CD4-positive, alpha-beta T cell treated with Interleukin-15 for 4 hours (primary cell): ENCODE measurements around the gene MT1F.
"Not testable (repeated sequence)": the region's sequence is repeated elsewhere in the genome, so short reads cannot be mapped to it uniquely, and the experiment has no call there.

Experiments
- DNase-seq: peaks from one replicate; pipeline ENCODE4 v3.0.0-alpha.2; 2020; ENCODE audit warnings: low spot score

The MT1F gene

DNA sequence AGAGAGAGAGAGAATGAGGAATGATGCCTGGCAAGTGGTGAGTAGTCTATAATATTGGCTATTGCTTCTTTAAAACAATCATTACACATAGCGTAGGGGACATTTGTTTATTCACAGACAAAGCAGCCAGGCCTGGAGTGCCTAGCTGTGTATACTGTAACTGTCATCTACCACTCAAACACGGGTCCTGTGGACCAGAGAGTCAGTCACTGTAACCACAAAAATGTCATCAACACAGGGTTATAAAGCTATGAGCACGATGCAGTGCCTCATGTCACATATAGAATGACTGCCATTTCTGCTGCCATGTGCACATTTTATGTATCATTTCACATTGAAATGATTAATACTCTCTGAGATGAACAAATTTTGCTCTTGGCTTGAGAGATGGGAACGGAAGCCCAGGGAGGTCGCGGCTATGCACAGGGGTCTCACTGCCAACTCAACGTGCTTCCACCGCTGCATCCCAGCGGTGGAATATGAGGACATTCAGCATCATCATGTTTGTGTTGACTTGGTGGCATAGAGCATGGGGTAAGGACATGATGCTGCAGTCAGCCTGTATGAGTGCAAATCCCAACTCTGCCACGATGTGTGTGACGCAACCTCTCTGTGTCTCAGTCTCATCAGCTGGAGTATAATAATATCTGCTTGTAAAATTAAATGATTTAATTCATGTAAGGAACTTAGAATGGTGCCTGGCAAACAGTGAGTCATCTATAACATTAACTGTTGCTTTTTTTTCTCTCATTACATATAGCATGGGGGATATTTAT, 15.2 kb downstream of the MT1F start:
- DNase-seq, result no peak

DNA sequence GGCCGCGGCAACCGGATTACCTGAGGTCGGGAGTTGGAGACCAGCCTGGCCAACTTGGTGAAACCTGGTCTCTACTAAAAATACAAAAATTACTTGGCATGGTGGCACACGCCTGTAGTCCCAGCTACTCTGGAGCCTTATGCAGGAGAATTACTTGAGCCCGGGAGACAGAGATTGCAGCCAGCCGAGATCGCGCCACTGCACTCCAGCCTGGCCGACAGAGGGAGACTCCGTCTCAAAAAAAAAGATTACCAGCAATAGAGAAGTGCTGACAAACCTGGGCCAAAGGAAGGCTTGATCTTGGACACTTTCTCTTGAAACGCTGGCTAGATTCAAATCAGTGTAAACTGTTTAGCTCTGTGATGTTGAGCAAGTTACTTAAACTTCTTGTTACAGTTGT, 16.2 kb downstream of the MT1F start:
- no peak for DNase-seq

DNA sequence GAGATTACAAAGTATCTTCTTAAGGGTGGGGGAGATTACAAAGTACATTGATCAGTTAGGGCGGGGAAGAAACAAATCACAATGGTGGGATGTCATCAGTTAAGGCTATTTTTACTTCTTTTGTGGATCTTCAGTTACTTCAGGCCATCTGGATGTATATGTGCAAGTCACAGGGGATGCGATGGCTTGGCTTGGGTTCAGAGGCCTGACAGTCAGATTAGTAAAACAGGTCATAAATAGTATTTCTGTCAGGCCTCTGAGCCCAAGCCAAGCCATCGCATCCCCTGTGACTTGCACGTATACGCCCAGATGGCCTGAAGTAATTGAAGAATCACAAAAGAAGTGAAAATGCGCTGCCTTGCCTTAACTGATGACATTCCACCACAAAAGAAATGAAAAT, 16.8 kb downstream of the MT1F start:
- not testable (repeated sequence) for DNase-seq

DNA sequence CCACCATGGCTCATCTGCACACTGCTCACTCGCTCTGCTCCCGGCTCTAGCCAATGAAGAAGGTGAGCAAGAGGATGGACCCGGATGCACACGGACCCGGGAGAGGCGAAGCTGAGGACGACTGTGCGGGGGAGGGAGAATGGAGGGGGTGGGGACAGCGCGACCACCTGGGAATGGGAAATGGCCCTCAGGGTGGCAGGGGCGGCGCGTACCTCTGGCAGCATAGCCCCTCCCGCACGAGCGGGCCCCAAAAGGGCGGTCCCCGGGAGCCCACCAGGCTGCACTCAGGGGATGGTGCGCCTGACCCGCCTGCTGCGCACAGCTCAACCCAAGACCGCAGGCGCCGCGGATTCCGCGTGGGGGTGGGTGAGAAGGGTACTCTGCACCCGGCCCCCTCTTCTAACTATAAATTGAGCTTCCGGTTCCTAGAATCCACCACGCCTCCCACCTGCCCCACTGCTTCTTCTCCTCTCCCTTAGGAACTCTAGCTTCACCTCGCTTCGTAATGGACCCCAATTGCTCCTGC, 18.0 kb downstream of the MT1F start:
- DNase-seq, result peak; percentile 26

DNA sequence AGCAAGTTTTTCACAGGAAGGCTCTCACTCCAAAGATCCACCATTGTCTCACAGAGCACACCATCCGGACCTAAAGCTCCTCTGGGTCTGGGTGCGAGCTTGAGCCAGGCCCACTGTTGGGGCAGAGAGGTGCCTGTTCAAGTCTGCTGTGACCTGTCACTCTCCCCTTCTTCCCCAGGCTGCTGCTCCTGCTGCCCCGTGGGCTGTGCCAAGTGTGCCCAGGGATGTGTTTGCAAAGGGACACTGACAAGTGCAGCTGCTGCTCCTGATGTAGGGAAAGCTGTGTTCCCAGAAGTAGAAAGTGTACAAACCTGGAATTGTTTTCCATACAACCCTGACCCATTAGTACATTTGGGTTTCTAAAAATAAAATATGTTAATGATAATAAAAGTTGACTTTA, 19.7 kb downstream of the MT1F start:
- no peak for DNase-seq

DNA sequence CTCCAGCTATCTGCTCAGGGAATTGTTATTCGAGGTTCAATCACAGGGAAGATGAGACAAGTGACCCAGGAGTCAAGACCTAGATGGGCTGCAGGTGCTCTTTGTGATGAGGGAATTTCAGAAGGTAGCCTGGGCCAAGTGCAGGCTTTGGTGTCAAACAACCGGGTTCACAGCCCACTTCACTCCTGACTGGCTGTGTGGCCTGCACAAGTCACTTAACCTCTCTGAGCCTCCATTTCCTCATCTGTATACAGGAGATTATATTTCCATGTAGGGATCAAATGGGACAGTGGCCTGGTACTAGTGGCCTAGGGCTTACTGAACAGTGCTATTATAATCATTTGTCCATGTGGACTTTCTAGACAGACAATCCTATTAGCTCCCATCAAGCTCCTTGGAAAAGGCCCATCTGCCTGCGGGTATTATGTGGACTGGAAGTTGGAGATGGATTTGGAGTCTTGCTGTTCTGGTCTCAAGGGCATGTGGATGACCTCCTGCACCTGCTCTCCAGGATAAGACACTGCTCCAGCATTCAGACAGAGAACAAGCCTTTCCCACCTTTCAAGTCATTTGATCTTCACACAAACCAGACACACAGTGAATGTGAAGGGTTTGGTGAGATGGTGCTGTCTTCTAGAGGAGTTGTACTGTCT, 21.4 kb downstream of the MT1F start:
- no peak for DNase-seq

DNA sequence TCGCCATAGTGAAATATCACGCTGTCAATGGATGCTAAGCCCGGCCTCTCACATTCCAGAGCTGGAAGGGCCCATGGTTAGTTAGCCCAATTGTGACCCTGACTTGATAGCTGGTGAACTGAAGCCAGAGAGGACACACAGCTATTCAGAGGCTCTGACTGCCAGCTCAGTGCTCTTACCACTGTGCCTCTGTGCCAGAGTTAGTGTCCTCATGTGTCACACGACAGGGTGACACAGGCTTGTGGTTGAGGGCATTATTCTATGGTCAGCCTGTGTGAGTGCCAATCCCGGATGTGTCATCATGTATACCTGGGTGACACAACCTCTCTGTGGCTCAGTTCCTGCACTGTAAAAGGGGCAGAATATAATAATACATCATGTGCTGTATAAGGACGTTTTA, 22.1 kb downstream of the MT1F start:
- DNase-seq, result peak; percentile 20

DNA sequence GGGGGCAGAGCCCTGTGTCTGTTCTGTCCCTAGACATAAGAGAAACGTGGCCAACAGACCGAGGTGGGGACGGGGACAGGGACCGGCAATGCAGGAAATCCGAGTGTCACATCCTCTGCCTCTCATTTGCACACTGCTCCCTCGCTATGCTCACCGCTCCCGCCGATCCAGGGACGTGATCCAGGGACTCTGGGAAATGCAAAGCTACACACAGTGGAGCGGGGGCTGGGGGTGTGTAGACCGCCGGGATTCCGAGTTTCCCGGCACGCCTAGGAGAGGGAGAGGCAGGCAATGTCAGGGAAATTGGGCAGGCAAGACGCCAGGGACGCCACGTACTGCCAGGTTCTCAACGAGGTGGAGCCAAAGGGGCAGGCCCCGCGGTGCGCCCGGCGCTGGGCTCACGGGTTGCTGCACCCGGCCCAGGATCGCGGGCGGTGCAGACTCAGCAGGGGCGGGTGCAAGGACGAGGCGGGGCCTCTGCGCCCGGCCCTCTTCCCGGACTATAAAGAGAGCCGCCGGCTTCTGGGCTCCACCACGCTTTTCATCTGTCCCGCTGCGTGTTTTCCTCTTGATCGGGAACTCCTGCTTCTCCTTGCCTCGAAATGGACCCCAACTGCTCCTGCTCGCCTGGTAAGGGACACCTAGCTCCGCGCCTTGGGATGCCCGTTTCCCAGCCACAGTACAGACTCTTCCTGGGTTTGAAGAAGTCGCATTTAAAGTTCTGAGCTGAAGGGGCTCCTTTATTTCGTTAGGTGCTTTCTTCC, 24.4 kb downstream of the MT1F start, which contains the start of gene MT1X:
TSS of gene MT1X (plus strand) at position 532 of the 764 bp plus-strand sequence. CDS start at position 603, 71 bp downstream.
- peak; percentile 85 for DNase-seq

DNA sequence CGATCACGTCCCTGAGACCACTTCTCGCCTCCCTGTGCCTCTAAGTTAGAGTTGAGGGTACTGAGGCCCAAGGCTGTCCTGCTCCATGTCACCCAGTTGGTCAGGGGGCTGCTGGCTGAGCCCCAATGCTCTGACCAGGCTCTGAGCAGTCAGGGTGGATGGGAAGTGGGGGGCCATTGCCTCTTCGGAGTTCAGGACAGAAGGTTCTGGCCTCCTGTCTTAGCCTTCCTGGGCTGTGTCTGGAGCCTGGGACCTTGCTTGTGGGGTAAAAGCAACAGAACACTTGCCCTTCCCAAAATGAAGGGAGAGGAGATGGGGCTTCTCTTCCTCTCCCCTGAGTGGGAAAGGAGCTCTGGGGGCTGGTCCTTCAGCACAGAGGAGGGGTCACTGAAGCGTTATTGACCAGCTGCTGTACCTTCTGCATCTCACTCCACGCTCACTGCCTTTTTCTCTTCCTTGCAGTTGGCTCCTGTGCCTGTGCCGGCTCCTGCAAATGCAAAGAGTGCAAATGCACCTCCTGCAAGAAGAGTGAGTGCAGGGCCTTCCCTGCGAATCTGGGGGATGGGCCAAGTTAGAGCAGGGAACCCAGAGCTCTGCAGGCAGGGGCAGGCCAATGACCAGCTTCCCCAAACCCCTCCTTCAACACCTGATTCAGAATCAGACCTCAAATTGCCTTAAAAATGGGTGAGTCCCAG, 25.1 kb downstream of the MT1F start:
- DNase-seq, result no peak

DNA sequence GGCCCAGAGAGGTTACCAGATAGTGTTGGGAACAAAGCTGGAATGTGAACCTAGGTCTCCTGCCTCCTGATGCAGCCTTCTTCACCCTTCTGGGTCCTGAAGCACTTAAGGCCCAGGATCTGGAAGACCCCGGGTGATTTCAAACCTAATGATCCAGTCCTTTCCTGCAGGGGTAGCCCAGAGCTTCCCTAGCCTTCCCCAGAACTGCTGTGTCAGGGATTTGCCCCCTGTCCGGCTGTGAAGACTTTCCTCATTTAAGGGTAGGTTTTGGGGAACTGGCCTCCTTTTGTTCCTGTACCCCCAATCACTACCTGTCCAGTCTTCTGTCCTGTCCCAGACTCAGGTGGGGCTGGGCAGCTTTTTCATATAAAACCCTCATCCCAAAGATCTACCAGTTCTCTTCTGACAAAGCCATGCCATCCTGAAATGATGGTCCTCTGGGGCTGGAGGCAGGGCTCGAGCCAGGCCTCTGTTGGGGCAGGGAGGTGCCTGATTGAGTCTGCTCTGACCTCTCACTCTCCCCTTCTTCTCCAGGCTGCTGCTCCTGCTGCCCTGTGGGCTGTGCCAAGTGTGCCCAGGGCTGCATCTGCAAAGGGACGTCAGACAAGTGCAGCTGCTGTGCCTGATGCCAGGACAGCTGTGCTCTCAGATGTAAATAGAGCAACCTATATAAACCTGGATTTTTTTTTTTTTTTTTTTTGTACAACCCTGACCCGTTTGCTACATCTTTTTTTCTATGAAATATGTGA, 25.8 kb downstream of the MT1F start:
- no peak for DNase-seq

DNA sequence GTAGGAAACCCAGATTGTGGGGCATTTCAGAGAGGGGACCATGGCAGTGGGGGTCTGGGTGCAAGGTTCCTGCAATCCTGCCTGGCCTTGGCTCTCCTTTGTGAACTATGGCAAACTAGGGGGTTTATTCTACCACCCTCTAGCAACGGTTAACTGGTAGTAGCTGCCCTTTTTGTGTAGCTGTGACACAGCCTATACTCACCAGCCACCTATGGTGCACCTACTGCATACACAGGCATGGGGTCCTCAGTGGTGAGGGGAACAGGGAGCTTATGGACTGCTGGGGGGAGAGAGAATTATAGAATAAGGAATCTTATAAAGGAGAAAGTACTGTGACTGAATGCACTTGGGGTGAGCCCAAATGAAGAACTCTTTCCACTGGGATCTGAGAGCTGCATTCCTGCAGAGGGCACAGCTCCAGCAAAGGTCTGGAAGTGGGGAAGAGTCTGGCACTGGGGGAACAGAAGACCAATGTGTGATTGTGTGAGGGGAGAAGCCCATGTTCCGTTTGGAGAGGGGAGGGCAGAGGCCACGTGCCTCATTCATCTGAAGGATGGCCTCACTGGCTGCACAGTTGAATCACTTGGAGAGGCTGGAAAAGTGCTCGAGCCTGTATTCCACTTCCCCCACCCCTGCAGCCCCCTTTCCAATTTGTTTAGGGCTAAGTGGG, 26.6 kb downstream of the MT1F start:
- DNase-seq, result no peak

DNA sequence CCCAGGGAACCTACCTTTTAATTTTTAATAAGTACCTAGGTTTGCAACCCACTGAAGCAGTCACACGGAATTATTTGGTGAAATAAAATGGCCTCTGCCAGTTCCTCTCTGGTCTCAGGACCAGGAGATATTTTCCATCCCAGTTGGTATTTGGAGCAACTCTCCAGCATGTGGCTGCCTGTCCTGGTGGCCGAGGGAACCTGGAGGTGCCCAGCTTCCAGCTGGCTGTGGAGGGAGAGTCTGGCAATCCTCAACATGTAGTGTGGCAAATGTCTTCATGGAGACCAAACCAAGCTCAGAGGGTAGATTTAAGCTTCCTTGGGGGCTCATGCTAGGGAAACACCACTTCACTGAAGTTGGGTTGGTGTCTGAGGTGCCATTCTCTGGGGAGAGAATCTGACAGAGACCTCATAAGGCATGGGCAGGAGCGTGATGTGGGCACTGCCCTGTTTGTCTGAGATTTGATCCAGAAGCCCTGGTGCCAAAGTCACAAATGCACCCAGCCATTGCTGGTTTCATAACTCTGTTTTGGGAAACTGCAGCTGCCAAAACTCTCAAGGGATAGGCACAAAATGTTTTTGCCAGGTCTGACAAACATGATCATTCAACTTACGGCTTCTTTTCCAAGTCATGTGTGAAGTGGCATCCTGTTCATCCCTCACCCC, 27.3 kb downstream of the MT1F start:
- no peak for DNase-seq

DNA sequence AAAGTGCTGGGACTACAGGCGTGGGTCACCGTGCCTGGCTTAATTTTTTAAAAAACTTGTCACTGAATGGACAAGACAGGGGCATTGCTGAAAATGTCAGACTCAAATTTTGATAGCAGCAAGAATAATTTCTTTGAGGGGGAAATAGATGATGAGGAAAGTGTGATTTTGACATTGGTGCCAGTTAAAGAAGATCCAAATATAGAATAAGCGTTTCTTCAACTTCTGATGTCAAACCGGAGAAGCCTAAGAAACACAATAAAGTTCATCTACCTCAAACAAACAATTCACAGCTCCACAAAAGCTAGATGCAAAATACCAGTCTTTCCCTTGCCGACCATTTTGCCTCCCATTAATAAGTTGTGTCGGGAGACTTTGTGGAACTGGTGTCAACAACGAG, 29.0 kb downstream of the MT1F start:
- DNase-seq, result no peak

DNA sequence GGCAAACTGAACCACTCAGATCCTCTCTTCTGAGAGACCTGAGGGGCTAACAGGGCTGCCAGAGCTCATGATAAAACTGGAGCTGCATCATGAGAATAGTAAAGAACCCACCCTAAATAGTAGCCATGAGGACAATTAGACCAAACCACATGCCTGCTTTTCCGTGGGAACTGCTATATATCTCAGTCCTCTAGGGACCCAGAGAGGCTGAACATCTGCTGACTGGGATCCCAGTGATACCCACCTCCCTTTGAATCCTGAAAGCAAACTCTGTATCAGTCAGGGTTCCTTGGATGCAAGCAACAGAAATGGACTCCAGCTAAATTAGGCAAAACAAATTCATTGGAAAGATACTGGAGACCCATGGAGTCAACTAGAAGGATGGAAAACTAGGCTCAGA, 31.0 kb downstream of the MT1F start:
- DNase-seq, result no peak

DNA sequence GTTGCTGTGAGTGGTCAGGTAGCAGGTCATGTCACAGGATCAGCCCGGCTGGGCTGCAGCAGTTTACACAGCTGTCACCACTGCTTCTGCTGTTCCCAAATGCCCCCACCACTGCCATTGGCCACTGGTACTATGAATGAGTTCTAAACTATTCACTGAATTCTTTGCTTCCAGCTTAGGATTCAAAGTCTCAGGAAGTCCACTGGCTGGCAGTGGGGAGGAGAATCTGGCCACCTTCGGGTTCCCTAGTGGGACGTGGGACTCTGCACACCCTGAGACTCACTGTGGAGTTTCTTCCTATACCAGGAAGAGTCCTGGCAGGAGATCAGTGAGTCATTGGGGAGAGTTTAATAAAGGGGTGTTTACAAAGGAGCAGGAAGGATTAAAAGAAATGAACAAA, 31.4 kb downstream of the MT1F start:
- DNase-seq, result no peak

DNA sequence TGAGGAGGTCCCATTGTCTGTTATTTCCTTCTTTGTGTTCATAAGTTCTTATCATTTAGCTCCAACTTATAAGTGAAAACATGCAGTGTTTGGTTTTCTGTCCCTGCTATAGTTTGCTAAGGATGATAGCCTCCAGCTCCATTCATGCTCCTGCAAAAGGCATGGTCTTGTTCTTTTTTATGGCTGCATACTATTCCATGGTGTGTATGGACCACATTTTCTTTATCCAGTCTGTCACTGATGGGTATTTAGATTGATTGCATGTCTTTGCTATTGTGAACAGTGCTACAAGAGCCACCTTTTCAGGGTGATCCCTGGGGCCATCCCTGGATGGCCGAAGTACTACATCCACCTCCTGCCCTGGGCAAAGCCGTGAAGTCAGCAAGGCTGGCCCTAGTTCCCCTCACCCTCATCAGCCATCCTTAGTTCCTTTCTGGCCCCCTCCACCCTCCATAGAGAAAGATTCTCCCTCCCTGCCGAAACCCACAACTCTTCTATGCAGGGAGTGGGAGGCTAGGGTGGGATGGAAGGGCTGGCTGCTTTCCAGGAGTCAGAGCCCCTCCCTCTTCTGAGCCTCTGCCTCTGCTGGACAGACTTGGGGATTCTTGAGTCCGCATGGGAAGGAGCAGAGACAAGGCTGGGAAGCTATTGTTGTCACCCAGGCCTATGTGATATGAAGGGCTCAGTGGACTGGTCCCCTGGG, 32.8 kb downstream of the MT1F start:
- no peak for DNase-seq

DNA sequence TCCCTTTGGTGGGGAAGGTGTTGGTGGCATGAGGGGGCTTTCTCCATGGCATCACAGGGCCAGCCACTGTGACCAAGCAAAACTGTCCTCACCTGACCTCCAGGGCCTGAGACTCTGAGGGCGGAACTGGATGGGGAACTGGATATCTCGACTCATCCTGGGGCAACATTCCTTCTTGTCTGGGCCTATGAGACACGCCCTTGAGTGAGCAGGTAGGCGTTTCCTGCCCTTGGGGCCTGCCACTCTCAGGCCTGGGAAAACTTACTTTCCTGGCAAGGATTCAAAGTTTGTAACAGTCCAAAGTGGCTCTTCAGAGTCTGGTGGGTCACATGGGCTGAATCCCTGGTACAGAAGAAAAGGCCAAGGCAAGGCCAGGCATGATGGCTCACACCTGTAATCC, 34.1 kb downstream of the MT1F start:
- DNase-seq, result no peak

DNA sequence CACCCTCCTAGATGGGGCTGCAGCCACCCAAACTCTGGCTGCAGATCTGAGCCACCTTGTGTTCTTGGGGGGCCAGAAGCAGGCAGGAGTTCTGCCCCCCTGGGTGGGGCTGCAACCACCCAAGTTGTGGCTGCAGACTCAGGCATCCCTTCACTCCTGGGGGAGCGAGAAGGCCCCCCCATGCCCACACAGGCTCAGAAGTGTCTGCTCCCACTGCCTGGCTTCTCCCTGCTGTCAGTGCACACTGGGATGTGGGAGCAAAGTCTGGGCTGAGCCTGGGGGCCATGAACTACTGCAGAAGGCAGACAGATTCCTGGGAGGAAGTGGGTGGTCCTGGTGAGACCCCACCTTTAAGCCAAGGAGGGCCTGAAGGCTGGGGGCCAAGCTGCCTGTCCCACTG, 37.5 kb downstream of the MT1F start:
- DNase-seq, result no peak

DNA sequence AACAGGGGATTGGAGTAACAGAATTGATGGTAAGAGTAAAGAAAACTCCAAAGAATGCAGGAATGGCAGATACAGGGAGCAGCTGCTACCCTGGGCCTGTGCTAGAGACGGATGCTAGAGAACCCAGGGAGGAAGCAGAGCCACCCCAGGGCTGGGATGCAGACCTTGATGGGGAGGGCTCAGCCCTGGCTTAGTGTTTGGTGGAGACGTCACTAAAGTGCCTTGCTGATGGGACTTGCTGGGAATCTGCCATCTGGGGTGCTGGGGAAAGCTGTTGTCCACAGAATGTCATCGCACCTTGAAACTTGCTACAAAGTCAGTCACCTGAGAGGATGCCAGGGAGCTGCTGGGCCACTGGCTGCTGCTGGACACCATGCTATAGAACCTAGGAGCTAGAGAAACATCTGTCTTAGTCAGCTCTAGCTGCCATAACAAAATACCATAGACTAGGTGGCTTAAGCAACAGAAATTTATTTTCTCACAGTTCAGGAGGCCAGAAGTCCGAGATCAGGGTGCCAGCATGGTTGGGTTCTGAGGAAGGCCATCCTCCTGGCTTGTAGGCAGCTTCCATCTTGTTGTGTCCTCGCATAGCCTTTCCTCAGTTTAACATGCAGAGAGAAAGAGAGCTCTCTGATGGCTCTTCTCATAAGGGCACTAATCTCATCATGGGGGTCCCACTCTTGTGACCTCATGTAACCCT, 39.8 kb downstream of the MT1F start:
- no peak for DNase-seq
